CD1c-positive myeloid dendritic cell (primary cell): ENCODE data around the gene RAB10.
"Not testable (repeated sequence)": the region's sequence is repeated elsewhere in the genome, so short reads cannot be mapped to it uniquely, and the experiment has no call there.

Experiments used
- DNase-seq: peaks from one replicate; pipeline ENCODE4 v3.0.0-alpha.2; 2016; ENCODE audit errors: extremely low spot score

RAB10 gene

GRCh38 chr2:26058390-26058789, 24.5 kb downstream of the RAB10 start:
- no peak for DNase-seq

- DNase-seq: no peak
Measured at GRCh38 chr2:26059542-26059941, 25.7 kb downstream of the RAB10 start.

- DNase-seq: no peak
Measured at GRCh38 chr2:26061539-26061938, 27.7 kb downstream of the RAB10 start.

GRCh38 chr2:26064846-26065245, 31.0 kb downstream of the RAB10 start:
- no peak for DNase-seq

GRCh38 chr2:26067186-26067974, 33.5 kb downstream of the RAB10 start:
- no peak for DNase-seq

GRCh38 chr2:26067980-26068507, 34.2 kb downstream of the RAB10 start:
- peak; percentile 38 for DNase-seq

GRCh38 chr2:26068602-26069298, 34.9 kb downstream of the RAB10 start:
- DNase-seq: peak; percentile 81

- no peak for DNase-seq
Measured at GRCh38 chr2:26070730-26071129, 36.8 kb downstream of the RAB10 start.

- no peak for DNase-seq
Measured at GRCh38 chr2:26072925-26073768, 39.3 kb downstream of the RAB10 start.

GRCh38 chr2:26073830-26074229, 39.9 kb downstream of the RAB10 start:
- no peak for DNase-seq

- no peak for DNase-seq
Measured at GRCh38 chr2:26074676-26075075, 40.8 kb downstream of the RAB10 start.

GRCh38 chr2:26075173-26075572, 41.3 kb downstream of the RAB10 start:
- DNase-seq: no peak

GRCh38 chr2:26076001-26076587, 42.2 kb downstream of the RAB10 start:
- no peak for DNase-seq

- no peak for DNase-seq
Measured at GRCh38 chr2:26077291-26077690, 43.4 kb downstream of the RAB10 start.

GRCh38 chr2:26078939-26079338, 45.1 kb downstream of the RAB10 start:
- DNase-seq: no peak

GRCh38 chr2:26080356-26080755, 46.5 kb downstream of the RAB10 start:
- no peak for DNase-seq

GRCh38 chr2:26080925-26081324, 47.0 kb downstream of the RAB10 start:
- not testable (repeated sequence) for DNase-seq

GRCh38 chr2:26081556-26081955, 47.7 kb downstream of the RAB10 start:
- peak; percentile 73 for DNase-seq

- DNase-seq: peak; percentile 18
Measured at GRCh38 chr2:26086155-26086637, 52.3 kb downstream of the RAB10 start.

GRCh38 chr2:26086779-26087178, 52.9 kb downstream of the RAB10 start:
- no peak for DNase-seq

GRCh38 chr2:26088038-26088643, 54.3 kb downstream of the RAB10 start:
- DNase-seq: peak; percentile 47
